Medulla oblongata (tissue), 1 donor: ENCODE results near the gene AIFM1.

Source experiments
- DNase-seq: peaks from one replicate; pipeline ENCODE4 v3.0.0-alpha.2; 2015; ENCODE audit errors: extremely low spot score

AIFM1 gene

DNA sequence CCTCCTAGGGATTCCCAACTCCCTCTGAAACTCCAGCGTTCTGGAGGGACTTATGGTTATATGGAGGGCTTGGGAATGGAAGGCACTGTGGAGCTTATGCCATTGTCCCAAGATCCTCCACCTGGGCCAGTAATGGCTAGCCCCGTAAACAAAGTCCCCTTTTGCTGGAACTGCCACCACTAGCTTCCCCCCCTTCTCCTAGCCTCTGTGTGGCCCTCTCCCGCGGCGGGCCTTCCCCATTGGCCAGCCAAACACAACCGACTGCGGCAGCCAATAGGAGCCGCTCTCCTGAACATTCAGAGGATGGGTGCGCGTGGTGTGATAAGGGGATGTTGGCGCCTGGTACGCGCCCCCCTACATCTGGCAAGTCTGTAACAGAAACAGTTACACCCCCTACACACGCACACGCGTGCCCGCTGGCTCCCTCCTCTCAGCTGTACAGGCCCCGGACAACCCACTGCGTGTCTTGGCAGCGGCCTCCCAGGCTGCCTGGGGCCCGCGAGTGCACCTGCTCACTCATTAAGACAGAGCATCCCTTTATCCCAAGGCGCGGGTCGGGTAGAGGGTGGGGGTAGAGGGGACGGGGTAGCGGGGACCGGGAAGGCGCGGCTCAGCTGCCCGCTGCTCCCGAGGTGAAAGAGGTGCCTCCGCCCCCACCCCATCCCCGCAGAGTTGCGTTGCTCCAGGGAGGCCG, 5.3 kb upstream of the AIFM1 start:
- DNase-seq = peak; percentile 90

DNA sequence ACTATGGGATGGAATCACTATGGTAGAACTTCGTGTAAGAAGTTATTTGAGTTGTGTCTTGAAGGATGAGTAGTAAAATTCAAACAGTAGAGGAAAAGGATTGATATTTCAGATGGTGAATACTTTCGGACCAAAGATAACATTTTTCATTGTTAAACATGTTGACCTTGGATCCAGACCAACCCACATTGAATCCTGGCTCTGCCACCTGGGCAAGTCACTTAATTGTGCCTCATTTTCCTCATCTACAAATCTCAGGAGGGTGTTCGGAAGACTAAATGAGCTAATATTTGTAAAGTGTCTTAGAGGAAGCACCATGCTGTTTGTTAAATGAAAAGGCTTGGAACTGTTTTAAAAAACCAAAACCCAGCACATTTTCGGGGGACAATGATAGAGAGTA, 1.4 kb upstream of the AIFM1 start:
- DNase-seq = no peak

DNA sequence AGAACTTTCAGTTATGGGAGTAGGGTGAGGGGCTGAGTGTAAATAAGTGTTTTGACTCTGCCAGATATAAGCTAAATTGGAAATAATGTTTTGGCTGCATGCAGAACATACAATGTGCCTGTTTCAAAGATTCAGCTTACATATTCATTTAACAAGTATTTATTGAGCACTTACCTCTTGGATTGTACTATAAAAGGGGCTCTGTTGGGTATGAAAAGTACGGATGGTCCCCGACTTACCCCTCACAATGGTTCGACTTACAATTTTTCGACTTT, 799 bp upstream of the AIFM1 start:
- DNase-seq = no peak

DNA sequence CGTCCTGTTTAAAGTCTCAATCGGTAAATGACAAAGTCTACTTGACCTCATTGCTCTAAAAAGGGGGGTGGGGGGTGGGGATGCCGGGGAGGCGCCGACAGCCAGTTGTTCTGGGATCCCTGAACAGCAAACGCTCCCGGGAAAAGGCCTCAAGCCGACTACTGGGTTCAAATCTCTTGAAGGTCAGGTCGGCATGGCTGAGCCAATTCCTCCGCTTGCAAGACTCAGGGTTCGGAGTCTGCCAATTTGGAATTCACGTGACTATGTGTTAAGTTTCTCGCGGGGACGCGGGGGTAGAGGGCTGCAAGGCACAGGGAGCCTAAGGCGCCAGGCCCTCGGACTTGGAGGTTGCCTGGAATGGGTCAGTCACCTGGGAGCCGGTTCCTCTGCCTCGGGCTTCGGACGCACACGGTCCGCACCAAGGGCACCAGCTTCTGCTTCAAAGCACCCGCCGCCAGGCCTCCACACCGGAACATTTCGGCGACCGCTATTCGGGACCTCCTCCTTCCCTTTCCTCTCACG, 399 bp downstream of the AIFM1 start:
- peak; percentile 46 for DNase-seq

DNA sequence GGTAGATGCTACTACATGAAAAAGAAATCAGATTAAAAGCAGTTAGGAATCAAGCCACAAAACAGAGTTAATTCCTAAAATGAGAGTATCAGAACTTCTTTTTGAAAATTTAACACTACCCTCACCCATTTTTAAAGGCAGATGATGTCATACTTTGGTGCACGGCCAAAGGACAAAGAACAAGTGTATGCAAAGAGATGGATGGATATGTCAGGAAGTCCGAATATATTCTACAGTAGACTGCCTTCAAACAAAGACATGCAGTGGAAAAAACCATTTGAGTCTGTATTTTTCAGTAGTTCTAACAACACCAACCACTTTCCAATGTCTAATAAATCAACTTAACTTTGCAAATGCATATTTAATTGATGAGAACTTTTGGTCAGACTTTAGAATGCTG, 2.2 kb downstream of the AIFM1 start:
- no peak for DNase-seq

DNA sequence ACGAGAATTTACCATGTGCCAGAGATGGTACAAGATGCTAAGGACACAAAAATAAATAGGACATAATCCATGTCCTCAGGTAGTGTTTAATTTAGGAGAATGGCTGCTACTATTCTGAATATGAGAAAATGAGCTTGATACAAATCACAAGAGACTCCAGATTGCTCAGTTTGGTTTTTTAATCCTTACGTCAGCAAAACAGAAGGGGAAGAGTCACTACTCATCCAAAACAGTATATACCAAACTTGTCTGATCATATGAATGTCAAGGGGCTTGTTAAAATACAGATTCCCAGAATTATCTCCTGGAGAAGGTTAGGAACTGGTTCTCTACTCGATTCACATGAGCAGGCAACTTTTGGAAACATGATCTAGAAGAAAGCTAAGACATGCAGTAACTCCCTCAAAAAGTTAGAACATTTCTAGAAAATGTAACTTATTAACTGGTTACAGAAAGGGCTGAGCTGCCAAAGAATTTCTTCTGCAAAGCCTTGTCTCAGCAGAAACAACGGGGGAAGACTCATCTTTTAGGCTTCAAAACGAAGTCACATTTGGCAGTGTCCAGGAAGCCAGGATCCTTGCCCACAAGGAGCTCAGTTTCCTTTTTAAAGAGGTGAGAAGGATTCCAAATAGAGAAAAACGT, 3.4 kb downstream of the AIFM1 start:
- DNase-seq = no peak

DNA sequence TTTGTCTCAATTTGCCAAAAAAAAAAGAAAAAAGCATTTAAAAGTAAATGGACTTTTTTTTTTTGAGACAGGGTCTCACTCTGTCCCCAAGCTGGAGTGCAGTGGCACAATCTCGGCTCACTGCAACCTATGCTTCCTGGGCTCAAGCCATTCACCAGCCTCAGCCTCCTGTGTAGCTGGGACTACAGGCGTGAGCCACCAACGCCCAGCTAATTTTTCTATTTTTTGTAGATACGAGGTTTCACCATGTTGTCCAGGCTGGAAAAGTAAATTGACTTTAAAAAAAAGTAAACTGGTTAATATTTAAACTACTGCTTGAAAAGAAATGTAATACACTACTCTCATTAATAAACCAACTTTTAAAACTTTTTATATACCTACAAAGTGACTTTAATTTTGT, 5.9 kb downstream of the AIFM1 start:
- DNase-seq = no peak

DNA sequence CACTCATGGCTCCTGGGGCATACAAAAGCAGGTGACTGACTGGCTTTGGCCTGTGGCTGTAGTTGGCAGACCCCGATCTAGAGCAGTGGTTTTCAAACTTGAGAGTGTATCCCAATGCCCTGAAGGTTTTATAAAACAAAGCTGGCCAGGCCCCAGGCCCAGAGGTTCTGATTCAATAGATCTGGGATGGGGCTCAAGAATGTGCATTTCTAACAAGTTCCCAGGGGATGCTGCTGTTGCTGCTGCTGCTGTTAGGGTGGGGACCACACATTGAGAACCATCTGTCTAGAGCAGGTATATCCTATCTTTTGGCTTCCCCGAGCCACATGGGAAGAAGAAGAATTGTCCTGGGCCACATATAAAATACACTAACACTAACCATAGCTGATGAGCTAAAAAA, 7.3 kb downstream of the AIFM1 start:
- DNase-seq = no peak

DNA sequence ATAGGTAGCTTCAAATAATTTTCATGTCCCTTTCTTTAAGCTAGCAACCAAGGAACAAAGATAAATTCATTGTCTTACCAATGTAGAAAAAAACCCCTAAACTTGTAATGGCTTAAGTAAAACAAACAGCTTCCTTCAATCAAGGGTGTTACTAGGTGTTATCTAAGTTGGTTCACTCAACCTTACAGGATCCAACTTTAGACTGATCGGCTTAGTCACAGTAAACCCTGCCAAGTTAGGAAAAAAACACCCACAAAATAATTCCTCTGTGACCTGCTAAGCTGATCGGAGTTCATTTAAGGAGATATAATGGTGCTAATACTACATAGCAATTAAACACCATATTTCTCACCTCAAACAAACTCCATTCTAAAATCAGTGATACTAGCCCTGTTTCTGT, 10.1 kb downstream of the AIFM1 start:
- no peak for DNase-seq

DNA sequence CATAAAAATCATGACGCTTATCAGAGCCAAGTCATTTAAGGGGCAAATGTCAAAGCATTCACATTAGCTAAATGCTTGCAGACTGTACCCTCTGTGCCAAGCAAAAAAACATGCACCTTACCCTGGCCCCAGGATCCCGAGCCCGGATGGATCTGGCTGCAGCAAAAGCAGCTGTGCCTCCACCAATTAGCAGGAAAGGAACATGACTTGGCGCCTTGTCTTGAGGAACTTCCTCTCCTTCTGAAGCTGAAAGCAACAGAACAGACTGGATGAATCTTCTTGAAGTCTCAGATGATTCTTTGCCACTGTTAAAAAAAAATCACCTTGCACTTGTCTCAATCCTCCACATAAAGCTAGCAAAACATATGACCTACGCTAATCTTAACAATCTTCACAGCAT, 18.0 kb downstream of the AIFM1 start:
- DNase-seq = no peak

DNA sequence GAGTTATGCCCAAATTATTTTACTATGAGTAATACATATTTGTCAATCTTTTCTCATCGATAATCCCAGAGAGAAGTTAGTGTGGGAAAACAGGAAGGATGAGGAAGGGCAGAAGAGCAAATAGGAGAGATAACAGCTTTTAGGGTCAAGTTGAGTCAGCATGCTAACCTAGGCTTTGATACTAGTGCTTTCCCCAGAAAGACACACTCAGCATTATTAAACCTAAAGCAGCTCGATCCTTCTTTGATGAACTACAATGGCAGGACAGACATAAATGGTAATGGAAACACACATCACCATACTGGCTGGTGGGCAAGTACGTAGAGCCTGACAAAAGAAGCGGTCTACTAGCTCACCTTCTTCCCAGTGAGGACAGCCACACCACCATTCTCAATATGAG, 20.5 kb downstream of the AIFM1 start:
- DNase-seq = no peak

DNA sequence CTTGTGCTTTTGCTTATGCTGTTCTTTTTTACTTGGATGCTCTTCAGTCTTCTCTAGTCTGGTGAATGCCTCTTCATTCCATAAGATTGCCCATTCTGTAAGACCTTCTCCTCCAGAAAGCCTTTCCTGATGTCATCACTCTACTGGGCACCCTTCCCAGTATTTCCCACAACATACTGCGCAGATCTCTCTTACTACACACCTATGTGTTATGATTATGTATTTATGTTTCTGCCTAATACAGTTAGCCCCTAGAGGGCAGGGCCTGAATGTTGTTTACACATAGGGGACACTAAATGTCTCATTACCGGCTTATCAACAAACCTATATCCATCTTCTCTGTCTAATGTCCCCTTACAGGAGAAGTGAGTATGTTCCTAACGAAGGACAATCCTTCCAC, 21.1 kb downstream of the AIFM1 start:
- no peak for DNase-seq

DNA sequence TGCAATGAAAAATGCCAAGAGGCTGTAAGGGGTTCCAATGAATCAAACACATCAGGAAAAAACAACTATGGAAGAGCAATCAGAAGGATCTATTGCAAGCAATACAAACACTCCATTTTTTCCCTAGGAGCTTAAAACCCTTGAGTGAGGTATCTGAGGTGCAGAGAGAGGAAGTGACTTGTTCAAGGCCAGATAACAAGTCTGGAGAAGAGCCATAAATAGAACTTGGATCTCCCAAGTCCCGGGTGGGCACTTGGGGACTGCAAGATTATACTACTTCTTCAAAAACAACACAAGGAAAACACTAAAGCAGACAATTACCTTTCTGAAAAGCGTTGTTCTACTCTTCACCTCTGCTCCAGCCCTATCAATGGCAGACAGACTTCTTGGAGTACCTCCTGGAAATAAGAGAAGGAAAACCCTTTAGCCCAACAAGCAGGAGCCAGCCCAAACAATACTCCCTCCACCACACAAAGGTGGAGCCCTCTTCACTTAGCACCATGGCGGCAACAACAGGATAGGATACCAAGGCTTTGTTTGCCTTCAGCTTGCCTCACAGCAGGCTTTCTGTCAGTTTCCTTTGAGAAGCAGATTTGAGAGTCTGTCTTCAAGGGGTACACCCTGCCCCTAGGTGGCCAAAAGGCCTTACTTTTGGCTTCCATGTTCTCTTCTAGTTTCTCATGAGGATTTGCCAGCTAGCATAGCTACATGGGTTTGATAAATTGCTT, 26.0 kb downstream of the AIFM1 start:
- no peak for DNase-seq

DNA sequence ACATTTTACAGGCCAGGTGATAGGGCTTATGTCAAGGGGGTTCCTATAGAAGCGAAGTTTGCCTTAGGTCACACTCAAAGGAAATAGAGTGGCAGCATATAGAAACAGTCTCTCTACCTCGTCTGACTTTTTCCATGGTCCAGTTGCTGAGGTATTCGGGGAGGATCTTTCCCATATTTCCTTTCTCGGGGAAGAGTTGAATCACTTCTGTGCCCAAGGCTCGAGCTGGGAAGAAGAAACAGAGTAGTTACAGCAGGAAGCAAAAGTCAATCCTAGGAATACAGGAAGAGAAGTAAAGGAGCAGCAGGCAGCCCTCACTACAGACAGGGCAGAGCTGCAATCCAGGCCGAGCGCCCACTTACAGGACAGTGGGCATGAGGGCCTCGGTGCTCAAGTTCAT, 28.7 kb downstream of the AIFM1 start:
- DNase-seq = no peak

DNA sequence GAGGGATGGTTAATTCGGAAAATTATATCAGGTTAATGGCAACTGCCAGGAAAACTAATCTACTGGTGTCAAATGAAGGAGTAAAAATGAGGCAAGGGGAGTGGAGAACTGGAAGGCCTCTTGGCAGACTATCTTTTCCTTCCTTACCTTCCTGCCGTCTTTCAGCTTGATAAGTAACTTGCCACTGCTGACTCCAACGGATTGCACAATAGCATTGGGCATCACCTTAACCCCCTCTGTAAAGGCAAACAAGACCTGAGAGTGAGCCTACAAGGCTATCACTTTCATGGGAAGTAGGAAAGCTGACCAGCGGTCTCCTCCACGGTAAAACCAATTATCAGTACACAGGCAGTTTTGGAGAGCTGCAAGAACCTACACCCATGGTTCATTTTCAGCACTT, 29.1 kb downstream of the AIFM1 start:
- no peak for DNase-seq

DNA sequence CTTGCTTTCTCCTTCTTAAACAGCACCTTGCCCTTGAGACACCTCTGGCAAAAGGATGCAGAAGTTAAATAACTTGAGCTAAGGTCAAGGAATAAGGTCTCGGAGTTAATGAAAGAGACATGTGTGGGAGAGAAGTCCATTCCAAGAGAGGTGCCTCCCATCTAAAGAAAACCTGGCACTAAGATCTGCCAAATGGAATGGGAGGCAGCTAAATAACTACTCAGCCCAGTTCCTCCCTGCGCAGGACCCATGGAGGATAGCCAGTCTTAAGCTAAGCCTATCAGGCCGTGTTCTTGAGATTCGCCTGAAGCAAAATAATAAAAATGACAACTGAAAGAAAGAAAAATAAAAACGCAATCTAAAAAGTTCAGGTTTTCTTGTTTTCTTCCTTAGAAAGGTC, 34.7 kb downstream of the AIFM1 start:
- no peak for DNase-seq

DNA sequence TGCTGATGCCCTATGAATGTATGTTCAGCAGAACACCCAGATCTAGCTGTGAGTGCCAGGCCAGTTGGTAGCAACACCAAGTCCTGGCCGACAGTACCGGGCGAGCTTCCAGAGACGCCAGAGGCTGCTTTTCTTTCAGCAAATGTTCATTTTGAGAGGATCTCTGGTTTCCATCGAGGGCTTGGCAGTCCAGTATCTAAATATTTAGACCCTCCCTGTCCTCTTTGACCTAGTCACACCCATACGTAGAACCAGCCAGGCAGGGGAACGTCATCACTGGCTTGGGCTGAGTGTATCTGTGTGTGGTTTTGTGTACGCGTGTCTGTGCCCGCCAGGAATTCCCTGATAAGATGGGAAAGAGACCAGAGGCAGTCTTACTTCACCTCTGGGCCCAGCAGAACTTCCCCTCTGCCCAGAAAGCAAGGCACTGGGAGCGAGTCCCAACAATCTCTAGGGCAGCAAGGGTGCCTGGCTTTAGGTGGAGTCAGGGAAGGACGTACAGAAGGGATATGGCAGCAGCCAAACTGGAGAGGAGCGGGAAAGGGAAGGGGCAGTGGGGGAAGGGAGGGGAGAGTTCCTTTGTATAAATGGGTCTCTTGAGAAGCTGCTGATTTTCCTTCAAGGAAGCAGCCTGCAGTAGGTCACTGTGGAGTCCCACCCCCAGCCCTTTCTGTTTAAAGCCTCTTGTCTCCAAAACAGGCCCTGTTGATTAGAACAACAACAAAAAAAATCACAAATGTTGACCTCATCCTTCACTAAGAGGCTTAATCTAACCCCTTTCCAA, 40.4 kb downstream of the AIFM1 start:
- DNase-seq = peak; percentile 23

DNA sequence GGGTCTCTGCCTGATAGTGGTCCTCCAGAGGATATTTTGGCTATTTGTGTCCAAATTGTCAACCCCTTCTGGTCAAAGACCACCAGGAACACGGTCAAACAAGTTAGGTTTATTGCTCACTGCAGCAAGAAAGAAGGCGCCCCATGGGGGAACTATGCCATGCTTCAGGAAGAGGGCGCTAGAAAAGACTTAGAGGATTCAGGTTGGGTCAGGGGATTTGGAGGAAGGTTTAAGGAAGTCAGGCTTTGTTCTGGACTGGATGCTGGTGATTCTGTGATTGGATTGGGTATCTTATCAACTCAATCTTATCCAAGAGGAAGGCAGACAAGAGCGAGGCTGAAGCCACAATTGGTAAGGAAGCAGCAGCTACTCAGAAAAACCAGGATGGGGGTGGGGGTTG, 41.1 kb downstream of the AIFM1 start:
- no peak for DNase-seq

DNA sequence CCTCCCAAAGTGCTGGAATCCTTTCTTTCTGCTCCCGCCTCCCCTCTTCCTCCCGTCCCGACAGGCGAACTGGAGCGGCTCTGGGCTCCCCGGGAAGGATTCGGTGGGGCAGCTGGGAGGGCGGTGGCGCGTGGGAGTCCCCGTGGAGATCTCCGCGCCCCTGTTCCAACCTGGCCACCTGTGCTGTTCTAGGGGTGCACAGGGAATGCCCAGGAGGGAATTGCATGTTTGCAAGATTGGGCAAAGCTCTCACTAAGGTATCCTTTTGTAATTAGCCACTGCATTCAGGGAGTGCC, 44.2 kb downstream of the AIFM1 start:
- no peak for DNase-seq

DNA sequence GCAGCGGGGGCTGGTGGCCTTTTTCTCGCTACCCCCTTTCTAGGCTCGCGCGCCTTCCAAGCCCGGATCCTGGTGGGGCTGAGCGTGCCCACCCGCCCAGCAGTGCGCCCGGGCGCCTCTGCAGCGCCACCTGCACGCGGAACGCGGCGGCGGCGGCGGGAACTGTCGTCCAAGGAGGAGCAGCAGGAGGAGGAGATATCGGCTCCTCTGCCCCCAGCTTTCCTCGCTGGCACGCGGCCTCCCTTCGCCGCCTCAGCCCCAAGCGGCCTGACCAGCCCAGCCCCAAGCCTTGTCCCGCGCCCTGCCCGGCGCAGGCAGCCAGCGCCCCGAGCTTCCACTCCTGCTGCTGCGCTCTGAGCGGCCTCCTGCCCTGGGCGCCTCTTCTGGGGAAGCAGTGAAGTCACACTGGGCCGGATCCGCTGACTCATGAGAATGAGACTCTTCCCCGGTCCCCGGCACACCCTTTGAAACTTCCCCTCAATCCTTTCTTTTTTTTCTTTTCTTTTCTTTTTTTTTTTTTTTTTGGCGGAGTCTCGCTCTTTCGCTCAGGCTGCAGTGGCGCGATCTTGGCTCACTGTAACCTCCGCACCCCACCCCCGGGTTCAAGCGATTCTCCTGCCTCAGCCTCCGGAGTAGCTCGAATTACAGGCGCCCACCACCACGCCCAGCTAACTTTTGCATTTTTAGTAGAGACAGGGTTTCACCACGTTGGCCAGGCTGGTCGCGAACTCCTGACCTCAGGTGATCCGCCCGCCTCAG, 44.7 kb downstream of the AIFM1 start:
- DNase-seq = peak; percentile 48

DNA sequence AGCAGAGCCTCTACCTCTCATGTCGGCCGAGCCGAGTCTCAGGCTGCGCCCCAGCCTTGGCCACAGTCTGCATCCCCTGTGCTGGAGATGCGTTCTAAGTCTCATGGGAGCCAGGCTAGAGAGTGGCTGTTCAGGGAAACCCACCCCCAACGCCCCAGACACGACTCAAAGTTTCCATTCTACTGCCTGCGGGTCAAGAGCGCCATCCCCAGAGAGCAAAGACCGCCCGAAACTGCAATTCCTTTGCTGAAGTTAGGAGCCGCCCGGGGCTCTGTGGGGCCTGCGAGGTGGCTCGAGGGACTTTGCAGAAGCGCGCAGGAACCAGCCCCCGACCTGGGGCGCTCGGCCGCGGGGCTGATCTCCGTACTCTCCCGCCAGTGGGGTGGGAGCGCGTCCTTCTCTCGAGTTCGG, 45.3 kb downstream of the AIFM1 start:
- no peak for DNase-seq

DNA sequence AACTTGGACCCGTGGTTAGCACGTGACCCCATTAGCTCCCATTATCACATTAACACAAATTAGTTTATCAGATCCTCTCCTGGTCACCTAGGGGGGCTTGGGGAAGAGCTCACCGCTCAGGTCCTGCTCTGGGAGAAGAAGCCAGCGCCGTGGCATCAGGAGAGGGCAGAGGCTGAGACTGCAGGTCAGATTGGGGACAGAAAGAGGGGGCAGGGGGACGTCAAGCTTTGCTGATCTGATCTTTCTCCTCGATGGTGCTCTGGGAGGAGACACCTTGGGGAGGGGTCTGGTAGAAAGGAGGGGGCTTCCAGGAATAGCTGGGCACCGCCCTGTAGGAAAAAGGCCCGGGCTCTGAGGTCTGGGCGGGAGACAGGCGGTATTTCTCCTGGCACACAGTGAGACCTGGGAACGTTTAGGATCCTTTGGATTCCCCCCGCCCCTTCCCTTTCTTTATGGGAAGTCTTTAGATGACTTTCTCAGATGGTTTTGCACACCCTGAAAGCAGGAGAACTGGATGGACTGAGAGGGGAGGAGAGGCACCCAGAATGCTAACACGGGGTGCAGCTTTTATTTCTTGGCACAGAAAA, 46.2 kb downstream of the AIFM1 start:
- DNase-seq = no peak
